Activated naive CD4-positive, alpha-beta T cell treated with anti-CD3 and anti-CD28 coated beads, Interleukin-2, amount 10 ng/mL, durations not matched to agents 7 days and 5 days (primary cell): Measurements from ENCODE around the gene JMJD8.

ENCODE experiments used
- CTCF ChIA-PET: fragments of 350-600 bp; sonication (Branson Sonifier 250); formaldehyde crosslinking; loops from one replicate; lab custom pipeline; 2021; ENCODE audit warnings: antibody characterized with exemption; lab: Charles Lee
- DNase-seq: peaks from one replicate; pipeline ENCODE4 v3.0.0-alpha.2; 2020
- H3K27ac Mint-ChIP-seq: one replicate; pipeline ENCODE4 v1.8.0; 2021; ENCODE audit warnings: mild to moderate bottlenecking, moderate library complexity, mixed read lengths
- H3K27me3 Mint-ChIP-seq: one replicate; pipeline ENCODE4 v1.8.0; 2021; ENCODE audit warnings: mild to moderate bottlenecking, mixed read lengths
- H3K36me3 Mint-ChIP-seq: one replicate; pipeline ENCODE4 v1.8.0; 2021; ENCODE audit warnings: mixed read lengths
- H3K4me1 Mint-ChIP-seq: one replicate; pipeline ENCODE4 v1.8.0; 2021; ENCODE audit warnings: mixed read lengths
- H3K4me3 Mint-ChIP-seq: one replicate; pipeline ENCODE4 v1.8.0; 2021; ENCODE audit warnings: mild to moderate bottlenecking, moderate library complexity, mixed read lengths
- H3K9me3 Mint-ChIP-seq: one replicate; pipeline ENCODE4 v1.8.0; 2021; ENCODE audit warnings: mixed read lengths

Gene JMJD8

DNA sequence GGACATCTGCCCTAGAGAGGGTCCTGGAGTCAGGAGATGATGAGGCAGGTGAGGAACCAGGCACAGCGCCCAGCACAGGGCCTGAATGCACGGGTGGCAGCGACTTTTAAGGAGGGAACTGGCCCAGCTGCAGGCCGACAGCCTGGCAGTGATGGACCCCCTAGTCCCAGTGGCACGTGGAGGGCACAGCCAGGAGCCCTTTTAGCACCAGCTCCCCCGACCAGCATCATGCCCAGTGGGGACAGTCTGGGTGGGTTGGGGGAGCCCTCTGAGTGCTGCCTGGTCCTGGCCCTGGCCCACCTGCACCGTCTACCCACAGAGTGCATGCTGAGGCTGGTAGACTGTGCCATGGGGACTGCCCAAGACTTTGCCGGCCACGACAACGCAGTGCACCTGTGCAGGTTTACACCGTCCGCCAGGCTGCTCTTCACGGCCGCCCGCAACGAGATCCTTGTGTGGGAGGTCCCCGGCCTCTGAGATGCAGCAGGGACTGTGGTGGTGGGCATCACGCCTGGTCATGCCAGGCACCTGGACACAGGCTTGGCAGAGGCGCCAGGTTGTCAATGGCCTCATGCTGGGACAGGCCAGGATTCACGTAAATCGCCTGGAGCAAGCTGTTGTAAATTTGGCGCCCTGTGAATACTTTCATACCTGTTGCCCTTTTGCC is 16.9 kb downstream of the JMJD8 start:
- H3K4me1 Mint-ChIP-seq, result peaks cover 13% of the 10 kb centered on the region
- peak overlapping the region; percentile 84 for H3K27ac Mint-ChIP-seq
- H3K27me3 Mint-ChIP-seq, result no peaks in the 10 kb centered on the region
- DNase-seq, result no peak
- CTCF ChIA-PET, result interaction anchor here (1.2 to 1.4 kb wide), 3 partner anchors 14 to 75 kb away, joined by 4 to 6 read pairs (median 5); no protein-coding TSS in a partner anchor
- H3K9me3 Mint-ChIP-seq, result no peaks in the 10 kb centered on the region
- peak overlapping the region; percentile 79 for H3K4me3 Mint-ChIP-seq
- peaks cover 2% of the 10 kb centered on the region for H3K36me3 Mint-ChIP-seq

GRCh38 chr16:666572-666971 is 17.6 kb downstream of the JMJD8 start:
- H3K4me3 Mint-ChIP-seq, result no peak overlapping the region
- H3K36me3 Mint-ChIP-seq, result peaks cover 2% of the 10 kb centered on the region
- peaks cover 13% of the 10 kb centered on the region for H3K4me1 Mint-ChIP-seq
- H3K27ac Mint-ChIP-seq, result no peak overlapping the region
- no peak for DNase-seq
- no peaks in the 10 kb centered on the region for H3K27me3 Mint-ChIP-seq
- H3K9me3 Mint-ChIP-seq, result no peaks in the 10 kb centered on the region
- CTCF ChIA-PET, result no interaction called here

- Mint-ChIP-seq H3K4me1 (peaks cover 8% of the 10 kb centered on the region), H3K9me3 (no peaks in the 10 kb centered on the region), H3K4me3 (no peak overlapping the region), H3K27me3 (no peaks in the 10 kb centered on the region), H3K36me3 (no peaks in the 10 kb centered on the region), H3K27ac (no peak overlapping the region)
- no peak for DNase-seq
- CTCF ChIA-PET, result no interaction called here
Observed at GRCh38 chr16:662597-662996, 21.5 kb downstream of the JMJD8 start.

DNA sequence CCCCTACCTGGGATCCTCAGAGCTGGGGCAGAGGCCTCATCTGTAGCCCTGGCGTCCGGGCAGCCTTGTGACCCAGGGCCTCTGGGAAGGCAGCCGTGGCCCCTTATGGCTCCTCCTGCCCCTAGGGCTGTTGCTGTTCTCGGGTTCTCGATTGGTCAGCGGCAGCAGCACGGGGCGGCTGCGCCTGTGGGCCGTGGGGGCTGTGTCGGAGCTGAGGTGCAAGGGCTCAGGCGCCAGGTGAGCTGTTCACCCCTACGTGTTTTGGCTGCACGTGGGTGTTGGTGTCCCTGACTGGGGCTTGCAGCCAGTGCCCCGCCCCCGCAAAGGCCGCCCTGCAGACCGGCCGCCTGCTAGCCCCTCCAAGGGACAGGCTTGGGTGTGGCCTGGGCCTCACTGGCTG is 22.0 kb downstream of the JMJD8 start:
- Mint-ChIP-seq H3K27me3 (no peaks in the 10 kb centered on the region), H3K9me3 (no peaks in the 10 kb centered on the region), H3K36me3 (no peaks in the 10 kb centered on the region), H3K4me3 (no peak overlapping the region), H3K4me1 (peaks cover 5% of the 10 kb centered on the region), H3K27ac (no peak overlapping the region)
- CTCF ChIA-PET, result no interaction called here
- no peak for DNase-seq

DNA sequence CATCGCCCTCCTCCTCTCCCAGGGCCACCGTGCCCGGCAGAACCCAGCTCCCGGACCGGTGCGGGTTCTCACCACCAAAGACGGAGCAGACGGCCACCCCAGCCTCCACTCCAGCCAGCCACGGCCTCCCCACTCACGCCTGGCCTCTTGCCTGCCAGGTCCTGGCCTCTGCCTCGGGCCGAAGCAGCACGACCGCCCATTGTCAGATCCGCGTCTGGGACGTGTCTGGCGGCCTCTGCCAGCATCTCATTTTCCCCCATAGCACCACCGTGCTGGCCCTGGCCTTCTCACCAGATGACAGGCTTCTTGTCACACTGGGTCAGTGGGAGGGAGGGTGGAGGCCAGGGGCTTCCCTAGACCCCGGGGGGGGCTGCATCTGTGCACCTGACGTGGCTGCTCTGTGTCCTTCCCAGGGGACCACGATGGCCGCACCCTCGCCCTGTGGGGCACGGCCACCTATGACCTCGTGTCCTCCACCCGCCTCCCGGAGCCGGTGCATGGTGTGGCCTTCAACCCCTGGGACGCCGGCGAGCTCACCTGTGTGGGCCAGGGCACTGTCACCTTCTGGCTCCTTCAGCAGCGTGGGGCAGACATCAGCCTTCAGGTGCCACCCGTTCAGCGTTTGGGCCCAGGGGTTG is 22.8 kb downstream of the JMJD8 start:
- Mint-ChIP-seq H3K36me3 (no peaks in the 10 kb centered on the region), H3K27ac (peak overlapping the region; percentile 11), H3K9me3 (no peaks in the 10 kb centered on the region), H3K27me3 (no peaks in the 10 kb centered on the region), H3K4me3 (no peak overlapping the region), H3K4me1 (peaks cover 5% of the 10 kb centered on the region)
- DNase-seq, result no peak
- CTCF ChIA-PET, result no interaction called here

GRCh38 chr16:660459-661183 is 23.5 kb downstream of the JMJD8 start:
- no peak overlapping the region for H3K4me3 Mint-ChIP-seq
- DNase-seq, result peak; percentile 75

DNA sequence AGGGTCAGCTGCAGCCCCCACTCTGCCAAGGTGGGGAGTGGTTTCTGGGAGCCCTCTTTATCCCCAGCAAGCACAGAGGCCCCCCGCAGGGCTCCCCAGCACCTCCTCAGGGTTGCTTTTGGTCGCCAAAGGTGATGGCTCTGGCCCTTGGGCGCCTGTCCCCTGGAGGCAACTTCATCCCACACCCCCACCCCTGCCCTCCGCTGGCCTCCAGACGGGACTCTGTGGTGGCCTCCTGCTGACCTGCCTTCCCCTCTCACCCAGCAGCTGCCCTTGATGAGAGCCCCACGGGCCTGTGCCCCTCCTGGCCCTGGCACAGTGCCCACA is 24.0 kb downstream of the JMJD8 start:
- H3K4me3 Mint-ChIP-seq, result no peak overlapping the region
- DNase-seq, result no peak
- no peaks in the 10 kb centered on the region for H3K36me3 Mint-ChIP-seq
- no peaks in the 10 kb centered on the region for H3K9me3 Mint-ChIP-seq
- no peaks in the 10 kb centered on the region for H3K27me3 Mint-ChIP-seq
- no peak overlapping the region for H3K27ac Mint-ChIP-seq
- peaks cover 5% of the 10 kb centered on the region for H3K4me1 Mint-ChIP-seq
- CTCF ChIA-PET, result no interaction called here

More at GRCh38 chr16:660459-661183, 23.5 kb downstream of the JMJD8 start:
- Mint-ChIP-seq H3K27me3 (no peaks in the 10 kb centered on the region), H3K27ac (no peak overlapping the region), H3K9me3 (no peaks in the 10 kb centered on the region), H3K36me3 (no peaks in the 10 kb centered on the region), H3K4me1 (peaks cover 5% of the 10 kb centered on the region)
- CTCF ChIA-PET, result no interaction called here

GRCh38 chr16:659618-660017 is 24.5 kb downstream of the JMJD8 start:
- CTCF ChIA-PET, result interaction anchor here (1.2 kb wide), 1 partner anchor 9 kb away, joined by 4 read pairs; no protein-coding TSS in a partner anchor

DNA sequence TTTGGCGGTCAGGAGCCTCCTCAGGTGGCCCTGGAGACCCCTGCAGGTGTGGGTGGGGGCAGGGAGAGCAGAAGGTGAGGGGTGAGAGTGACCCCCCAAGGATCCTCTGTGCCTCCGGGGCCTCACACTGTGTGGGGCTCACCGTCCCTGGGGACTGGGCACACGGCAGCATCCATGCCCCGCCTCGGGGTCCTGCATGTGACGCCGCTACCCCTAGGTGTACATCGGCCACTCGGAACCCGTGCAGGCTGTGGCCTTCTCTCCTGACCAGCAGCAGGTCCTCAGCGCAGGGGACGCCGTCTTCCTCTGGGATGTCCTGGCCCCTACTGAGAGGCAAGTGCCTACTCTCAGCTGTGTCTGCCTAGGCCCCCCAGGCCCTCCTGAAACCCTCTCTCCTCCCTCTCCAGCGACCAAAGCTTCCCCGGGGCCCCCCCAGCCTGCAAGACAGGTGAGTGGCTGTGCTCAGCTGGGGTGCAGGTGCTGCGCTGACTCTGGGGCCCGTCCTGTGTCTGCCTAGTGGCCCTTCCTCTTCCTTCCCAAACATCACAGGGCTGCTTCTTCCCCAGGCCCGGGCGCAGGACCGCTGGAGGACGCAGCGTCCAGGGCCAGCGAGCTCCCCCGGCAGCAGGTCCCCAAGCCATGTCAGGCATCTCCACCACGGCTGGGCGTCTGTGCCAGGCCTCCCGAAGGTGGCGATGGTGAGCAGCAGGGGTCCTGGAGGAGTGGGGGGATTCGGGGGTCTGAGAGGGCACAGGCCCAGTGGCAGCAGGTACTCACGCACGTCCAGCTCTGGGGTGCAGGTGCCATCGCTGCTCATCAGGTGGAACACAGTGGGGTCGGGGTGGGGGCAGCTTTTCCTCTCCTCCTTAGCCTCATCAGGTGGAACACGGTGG is 25.2 kb downstream of the JMJD8 start:
- DNase-seq, result no peak
- CTCF ChIA-PET, result interaction anchor here (1.2 kb wide), 1 partner anchor 9 kb away, joined by 4 read pairs; no protein-coding TSS in a partner anchor
- H3K4me3 Mint-ChIP-seq, result no peak overlapping the region
- H3K36me3 Mint-ChIP-seq, result no peaks in the 10 kb centered on the region
- no peaks in the 10 kb centered on the region for H3K9me3 Mint-ChIP-seq
- H3K27me3 Mint-ChIP-seq, result no peaks in the 10 kb centered on the region
- no peak overlapping the region for H3K27ac Mint-ChIP-seq
- H3K4me1 Mint-ChIP-seq, result peaks cover 5% of the 10 kb centered on the region

More at GRCh38 chr16:659618-660017, 24.5 kb downstream of the JMJD8 start:
- no peaks in the 10 kb centered on the region for H3K27me3 Mint-ChIP-seq
- no peak overlapping the region for H3K4me3 Mint-ChIP-seq
- H3K27ac Mint-ChIP-seq, result no peak overlapping the region
- DNase-seq, result no peak
- no peaks in the 10 kb centered on the region for H3K36me3 Mint-ChIP-seq
- H3K4me1 Mint-ChIP-seq, result peaks cover 5% of the 10 kb centered on the region
- H3K9me3 Mint-ChIP-seq, result no peaks in the 10 kb centered on the region

GRCh38 chr16:657487-657886 is 26.6 kb downstream of the JMJD8 start:
- no peak overlapping the region for H3K27ac Mint-ChIP-seq
- peaks cover 5% of the 10 kb centered on the region for H3K4me1 Mint-ChIP-seq
- peaks cover 1% of the 10 kb centered on the region for H3K36me3 Mint-ChIP-seq
- no peak for DNase-seq
- no peaks in the 10 kb centered on the region for H3K27me3 Mint-ChIP-seq
- no peak overlapping the region for H3K4me3 Mint-ChIP-seq
- CTCF ChIA-PET, result no interaction called here
- no peaks in the 10 kb centered on the region for H3K9me3 Mint-ChIP-seq

- H3K27me3 Mint-ChIP-seq, result no peaks in the 10 kb centered on the region
- CTCF ChIA-PET, result no interaction called here
- no peak overlapping the region for H3K27ac Mint-ChIP-seq
- H3K9me3 Mint-ChIP-seq, result no peaks in the 10 kb centered on the region
- DNase-seq, result no peak
- no peak overlapping the region for H3K4me3 Mint-ChIP-seq
- peaks cover 10% of the 10 kb centered on the region for H3K4me1 Mint-ChIP-seq
- H3K36me3 Mint-ChIP-seq, result peaks cover 1% of the 10 kb centered on the region
Observed at GRCh38 chr16:654034-654433, 30.1 kb downstream of the JMJD8 start.

DNA sequence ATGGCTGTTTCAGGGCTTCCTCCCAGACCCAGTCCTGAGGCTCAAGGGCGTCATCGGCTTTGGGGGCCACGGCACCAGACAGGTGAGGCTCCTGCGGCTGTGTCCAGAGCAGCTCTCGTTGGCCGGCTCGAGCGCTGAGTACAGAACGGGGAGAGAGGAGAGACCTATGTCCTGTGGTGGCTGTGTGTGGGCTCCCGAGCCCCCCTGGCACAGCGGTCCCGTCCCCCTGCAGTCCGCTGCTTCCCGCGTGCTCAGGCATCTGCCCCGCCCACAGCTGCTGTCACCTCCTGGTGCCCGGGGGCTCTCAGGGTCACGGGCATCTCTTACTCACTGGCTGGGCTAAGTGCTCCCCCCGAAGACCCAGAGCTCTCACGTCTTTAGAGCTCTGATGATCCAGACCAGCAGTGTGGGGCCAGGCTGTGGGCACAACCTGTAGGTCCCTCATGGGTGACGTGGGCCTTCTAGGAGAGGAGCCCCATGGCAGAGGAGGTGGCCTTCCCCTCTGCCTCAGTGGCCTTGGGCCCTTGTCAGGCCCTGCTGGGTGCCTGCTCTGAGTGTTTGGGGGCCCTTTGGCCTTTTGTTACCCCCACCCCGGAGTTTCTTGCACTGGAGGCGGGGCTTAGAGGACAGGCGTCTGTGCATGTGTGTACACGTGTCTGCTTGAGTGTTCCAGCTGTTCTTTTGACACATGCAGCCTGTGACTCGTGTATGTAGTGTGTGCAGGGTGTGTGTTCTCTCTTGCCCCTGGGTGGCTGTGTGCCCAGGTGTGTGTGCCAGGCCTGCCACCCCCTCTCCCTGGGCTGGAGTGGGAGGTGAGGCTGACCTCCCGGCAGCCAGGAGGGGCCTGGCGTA is 31.5 kb downstream of the JMJD8 start:
- no peak overlapping the region for H3K27ac Mint-ChIP-seq
- H3K4me1 Mint-ChIP-seq, result peaks cover 17% of the 10 kb centered on the region
- H3K27me3 Mint-ChIP-seq, result no peaks in the 10 kb centered on the region
- H3K9me3 Mint-ChIP-seq, result no peaks in the 10 kb centered on the region
- peaks cover 1% of the 10 kb centered on the region for H3K36me3 Mint-ChIP-seq
- CTCF ChIA-PET, result interaction anchor here (1.1 kb wide), 1 partner anchor 73 kb away, joined by 3 read pairs; no protein-coding TSS in a partner anchor
- H3K4me3 Mint-ChIP-seq, result no peak overlapping the region
- no peak for DNase-seq

GRCh38 chr16:651844-652243 is 32.3 kb downstream of the JMJD8 start:
- Mint-ChIP-seq H3K36me3 (peaks cover 1% of the 10 kb centered on the region), H3K4me3 (no peak overlapping the region), H3K9me3 (no peaks in the 10 kb centered on the region), H3K27me3 (no peaks in the 10 kb centered on the region), H3K4me1 (peaks cover 17% of the 10 kb centered on the region), H3K27ac (no peak overlapping the region)
- CTCF ChIA-PET, result interaction anchor here (1.2 kb wide), 1 partner anchor 12 kb away, joined by 3 read pairs; no protein-coding TSS in a partner anchor
- no peak for DNase-seq
